ENCODE results near the gene USP21. TPM values are rescaled to one million over a fixed set of nuclear protein-coding genes. Genes with fewer than 3 reads are reported as not detected.
A peak's percentile ranks its signal among the peaks of the same experiment; 100 is the strongest.
"Not testable (repeated sequence)": the region's sequence is repeated elsewhere in the genome, so short reads cannot be mapped to it uniquely, and the experiment has no call there.

Gene USP21, protein sequence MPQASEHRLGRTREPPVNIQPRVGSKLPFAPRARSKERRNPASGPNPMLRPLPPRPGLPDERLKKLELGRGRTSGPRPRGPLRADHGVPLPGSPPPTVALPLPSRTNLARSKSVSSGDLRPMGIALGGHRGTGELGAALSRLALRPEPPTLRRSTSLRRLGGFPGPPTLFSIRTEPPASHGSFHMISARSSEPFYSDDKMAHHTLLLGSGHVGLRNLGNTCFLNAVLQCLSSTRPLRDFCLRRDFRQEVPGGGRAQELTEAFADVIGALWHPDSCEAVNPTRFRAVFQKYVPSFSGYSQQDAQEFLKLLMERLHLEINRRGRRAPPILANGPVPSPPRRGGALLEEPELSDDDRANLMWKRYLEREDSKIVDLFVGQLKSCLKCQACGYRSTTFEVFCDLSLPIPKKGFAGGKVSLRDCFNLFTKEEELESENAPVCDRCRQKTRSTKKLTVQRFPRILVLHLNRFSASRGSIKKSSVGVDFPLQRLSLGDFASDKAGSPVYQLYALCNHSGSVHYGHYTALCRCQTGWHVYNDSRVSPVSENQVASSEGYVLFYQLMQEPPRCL
- 5.4 and 12.8 TPM in 2 replicates for total RNA-seq

DNA sequence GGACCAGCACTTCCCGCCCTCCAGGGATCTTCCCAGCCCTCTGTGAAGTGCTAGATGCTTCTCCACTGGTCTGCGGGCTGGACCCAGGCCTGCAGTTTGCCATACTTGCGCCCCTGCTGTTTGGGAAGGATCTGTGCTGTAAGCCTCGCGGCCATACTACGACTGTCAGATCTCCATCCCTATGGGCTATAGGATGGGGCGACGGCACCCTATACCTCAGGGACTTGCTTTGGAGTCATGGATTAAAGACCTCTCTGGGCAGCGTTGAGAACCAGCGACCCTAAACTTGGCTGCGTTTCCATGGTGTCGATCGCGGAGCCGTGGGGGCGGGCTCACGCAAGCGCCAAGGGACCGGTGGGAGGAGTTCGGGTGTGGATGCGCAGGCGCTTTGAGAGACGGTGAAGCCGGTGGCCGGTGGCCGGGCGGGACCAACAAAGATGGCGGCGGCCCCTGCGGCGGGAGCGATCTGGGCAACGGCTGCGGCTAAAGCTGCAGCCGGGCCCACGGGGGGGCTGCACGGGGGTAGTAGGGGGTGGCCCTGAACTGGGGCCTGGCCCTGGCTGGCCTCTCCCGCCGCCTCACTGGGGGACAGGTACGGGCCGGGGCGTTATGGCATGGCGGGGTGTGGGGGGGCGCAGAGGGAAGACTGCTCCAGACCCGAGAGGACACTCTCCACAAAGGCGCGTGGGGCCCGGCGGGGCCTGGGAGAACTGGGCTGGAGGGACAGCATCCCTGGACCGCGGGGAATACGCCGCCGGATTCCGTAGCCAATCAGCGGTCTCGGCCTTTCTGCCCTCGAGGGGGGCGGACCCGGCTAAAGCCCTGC is at the start of gene USP21:
Gene USP21 (plus strand): TSS at position 414 of the 826 bp plus-strand sequence. CDS start 1,141 bp downstream, outside the sequence.
- peak; percentile 94 for DNase-seq

DNA sequence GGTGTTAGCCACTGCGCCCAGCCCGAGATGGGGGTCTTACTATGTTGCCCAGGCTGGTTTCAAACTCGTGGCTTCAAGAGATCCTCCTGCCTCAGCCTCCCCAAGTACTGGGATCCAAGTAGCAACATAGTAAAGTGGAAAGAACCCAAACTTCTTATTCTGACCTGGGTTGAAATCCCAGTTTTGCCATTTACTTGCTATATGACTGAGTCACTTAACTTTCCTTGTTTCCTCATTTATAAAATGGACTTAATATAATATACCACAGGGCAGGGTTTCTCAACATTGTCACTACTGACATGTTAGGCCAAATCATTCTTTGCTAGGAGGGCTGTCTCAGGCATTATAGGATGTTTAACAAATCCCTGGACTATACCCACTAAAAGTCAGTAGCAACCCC is 48.2 kb upstream of the USP21 start:
- no peak for DNase-seq

DNA sequence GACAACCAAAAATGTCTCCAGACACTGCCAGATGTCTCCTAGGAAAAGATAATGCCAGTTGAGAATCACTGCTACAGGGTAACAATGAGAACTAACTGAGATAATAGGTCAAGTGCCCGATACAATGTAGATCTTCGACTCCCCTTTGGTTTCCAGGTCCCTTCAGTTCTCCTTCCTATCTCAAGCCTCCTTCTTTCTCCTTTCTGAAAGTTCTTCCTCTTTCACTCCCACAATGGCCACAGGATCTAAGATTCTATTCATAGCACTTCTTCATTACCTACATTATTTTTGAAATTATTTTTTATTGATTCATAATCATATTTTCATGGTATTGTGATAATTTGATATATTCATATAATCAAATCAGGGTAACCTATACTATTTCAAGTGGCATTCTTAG is 47.8 kb upstream of the USP21 start:
- no peak for DNase-seq

DNA sequence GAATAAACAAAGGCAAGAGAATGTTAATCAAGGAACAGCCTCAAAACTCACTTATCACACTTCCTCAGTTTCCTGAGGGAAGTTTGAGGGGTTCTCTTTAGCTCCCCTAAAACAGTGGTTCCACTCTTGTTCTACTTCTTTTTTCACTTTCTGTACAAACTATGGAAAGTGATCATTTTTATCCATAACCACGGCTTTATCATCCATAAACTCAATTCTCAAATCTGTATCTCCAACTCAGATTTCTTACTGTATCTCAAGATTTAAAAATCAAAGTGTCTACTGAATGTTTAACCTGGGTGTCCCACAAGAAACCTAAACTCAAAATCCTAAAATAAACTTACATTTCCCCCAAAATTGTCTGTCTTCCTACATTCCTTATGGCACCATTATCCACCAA is 45.4 kb upstream of the USP21 start:
- no peak for DNase-seq

DNA sequence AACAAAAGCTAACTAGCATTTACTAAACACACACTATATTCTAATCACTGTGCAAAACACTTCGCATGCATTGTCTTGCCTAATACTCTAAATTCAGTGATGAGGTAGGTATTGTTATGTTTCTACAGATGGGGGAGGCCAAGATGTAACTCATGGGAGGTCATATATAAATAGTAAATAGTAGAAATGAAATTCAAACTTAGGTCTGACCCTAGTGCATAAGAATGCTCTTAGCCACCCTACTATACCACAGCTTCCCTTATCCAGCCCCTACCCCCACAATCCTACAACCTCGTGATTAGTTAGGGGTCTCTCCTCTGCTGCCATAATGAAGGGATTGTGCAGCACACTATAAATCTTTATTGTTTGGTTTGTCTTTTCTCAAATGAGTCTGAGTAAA is 44.7 kb upstream of the USP21 start:
- no peak for DNase-seq

DNA sequence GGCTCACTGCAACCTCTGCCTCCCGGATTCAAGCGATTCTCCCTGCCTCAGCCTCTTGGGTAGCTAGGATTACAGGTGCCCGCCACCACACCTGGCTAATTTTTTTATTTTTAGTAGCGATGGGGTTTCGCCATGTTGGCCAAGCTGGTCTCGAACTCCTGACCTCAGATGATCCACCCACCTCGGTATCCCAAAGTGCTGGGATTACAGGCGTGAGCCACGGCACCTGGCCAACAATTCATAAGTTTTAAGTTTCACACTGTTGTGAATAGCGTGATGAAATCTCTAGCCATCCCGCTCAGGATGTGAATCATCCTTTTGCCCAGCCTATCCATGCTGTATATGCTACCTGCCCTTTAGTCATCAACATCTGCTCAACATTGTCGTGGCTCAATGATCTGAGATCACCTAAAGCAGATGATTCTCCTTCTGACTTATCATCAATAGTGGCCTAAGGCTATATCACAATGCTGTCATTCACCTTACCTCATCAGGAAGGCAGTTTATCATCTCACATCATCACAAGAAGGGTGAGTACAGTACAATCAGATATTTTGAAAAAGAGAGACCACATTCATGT is 44.1 kb upstream of the USP21 start:
- peak; percentile 93 for DNase-seq

DNA sequence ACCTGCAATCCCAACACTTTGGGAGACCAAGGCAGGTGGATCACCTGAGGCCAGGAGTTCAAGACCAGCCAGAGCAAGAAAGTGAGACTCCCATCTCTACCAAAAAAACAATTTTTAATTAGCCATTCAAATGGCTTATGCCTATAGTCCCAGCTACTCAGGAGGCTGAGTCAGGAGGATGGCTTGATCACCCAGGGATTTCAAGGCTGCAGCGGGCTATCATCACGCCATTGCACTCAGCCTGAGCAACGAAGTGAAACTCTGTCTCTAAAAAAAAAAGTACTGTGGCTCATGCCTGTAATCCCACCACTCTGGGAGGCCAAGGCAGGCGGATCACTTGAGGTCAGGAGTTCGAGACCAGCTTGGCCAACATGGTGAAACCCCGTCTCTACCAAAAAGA is 43.3 kb upstream of the USP21 start:
- DNase-seq = not testable (repeated sequence)

DNA sequence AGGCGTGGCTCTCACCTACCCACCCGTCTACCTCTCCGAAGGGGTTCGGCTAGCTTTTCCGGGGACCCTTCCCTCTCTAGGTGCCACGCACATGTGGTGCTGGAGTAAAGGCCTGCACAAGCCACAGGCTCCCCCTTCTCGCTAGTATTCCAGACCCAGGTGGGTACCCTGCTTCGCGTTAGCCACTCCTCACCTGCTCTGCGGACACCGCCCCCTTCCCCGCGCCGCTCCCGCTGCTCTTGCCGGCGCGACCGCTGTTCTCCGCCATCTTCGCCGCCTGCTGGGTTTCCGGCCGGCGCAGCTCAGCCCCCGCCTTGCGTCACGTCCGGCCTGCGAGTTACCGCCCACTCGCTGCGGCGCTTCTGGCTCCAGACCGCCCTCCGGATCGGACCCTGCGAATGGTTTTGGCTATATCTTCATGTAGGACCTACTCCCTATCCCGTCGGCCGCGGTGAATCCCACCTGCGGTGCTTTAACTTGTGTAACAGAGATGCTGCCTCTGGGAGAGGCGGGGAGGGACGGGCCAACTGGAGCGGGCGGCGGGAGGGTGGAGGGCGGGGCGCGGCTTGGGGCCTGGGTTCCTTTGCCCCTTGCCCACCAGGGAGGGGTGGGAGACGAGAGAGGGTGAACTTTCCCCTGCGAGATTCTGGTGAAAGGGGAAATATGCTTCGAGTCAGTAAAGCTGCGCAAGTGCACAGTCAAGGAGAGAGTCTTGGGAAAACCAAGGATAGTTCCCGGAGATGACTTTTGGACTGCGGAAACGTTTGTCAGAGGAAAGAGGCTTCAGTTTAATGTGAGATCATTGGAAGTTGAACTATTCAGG is 41.3 kb upstream of the USP21 start, which contains the start of the genes NIT1 and PFDN2:
Gene NIT1 (plus strand): TSS at position 347 of the 823 bp plus-strand sequence. CDS start 72 bp downstream, at position 419.
Gene PFDN2 (minus strand): TSS at position 279 of the 823 bp plus-strand sequence. CDS start 11 bp downstream, at position 268.
- DNase-seq = peak; percentile 91

DNA sequence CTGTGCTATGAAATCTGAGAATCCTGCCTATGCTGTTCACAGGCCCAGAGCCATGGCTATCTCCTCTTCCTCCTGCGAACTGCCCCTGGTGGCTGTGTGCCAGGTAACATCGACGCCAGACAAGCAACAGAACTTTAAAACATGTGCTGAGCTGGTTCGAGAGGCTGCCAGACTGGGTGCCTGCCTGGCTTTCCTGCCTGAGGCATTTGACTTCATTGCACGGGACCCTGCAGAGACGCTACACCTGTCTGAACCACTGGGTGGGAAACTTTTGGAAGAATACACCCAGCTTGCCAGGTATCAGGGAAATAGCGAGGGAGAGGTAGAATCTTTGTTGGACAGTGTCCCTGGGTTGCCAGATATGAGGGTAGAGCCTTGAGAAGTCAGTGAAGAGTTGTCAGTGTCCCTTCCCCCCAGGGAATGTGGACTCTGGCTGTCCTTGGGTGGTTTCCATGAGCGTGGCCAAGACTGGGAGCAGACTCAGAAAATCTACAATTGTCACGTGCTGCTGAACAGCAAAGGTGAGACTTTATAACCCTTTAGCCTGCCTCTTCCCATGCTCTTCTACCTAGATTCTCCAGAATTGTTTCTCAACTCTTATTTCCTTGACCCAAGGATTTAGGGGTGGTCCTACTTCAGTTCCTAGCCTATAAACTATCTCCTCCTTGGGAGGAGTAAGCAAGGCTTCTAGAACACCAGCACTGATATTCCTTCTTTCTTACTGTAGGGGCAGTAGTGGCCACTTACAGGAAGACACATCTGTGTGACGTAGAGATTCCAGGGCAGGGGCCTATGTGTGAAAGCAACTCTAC is 40.0 kb upstream of the USP21 start:
- DNase-seq = peak; percentile 77

DNA sequence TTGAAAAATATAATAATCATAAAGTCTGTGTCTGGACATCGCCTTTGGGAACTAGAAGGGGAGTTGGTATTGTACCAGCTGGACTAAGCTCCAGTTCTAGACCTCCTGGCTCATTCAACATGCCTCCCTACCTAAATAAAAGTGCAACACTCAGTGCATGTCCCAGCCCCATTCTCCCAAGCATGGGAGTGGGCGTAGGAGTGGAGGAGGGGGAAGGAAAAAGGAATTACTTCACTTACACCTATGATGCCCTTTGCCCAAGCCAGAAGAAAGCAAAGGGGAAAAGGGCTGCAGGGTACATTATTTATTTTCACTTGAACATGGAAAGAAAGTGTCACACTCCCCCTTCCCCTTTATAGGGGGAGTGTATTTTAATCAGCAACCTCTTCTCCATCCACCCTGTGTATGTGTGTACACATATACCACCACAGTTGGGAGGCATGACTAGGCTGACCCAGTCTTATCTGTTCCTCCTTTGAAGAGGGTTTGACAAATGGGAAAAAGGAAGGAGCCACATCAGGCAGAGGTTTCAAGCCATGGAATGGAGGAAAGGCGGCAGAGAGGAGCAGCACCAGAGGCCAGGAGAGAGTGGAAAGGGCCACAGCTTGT is 38.2 kb upstream of the USP21 start:
- no peak for DNase-seq

DNA sequence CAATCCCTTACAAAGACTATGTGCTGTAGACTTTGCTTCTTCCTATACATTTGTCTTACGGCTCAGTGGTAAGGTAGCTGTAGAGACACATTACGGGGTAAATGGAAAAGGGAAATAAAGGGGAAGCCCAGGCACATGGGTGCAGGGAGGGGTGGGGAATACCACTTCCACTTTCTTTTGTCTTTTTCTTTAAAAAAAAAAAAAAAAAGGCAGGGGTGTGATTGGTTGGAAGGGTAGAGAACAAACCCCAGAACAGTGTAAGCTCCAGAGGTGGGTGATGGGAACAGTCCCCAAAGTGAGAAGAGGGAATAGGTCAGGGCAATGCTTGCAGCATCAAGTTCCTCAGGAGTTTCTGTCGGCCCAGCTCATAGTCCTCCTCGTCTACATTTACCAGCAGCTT is 37.5 kb upstream of the USP21 start:
- DNase-seq = no peak

DNA sequence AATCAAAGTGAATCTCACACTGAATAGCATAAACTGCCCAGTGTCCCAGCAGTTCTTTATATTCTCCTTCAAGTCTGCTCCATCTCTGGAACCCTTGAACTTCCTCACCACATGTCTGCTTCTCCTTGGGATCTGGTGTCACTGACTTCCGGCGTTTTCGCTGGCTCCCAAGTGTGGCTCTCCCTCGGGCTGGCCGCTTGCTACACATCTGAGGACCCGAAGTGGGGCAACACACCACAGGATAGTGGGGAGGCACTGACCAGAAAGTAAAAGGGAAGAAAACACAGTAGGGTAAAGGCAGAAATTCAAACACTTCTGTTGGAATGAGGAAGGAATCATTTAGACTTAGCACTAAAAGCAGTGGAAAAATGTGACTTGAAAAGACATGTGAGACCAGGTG is 36.3 kb upstream of the USP21 start:
- DNase-seq = no peak

DNA sequence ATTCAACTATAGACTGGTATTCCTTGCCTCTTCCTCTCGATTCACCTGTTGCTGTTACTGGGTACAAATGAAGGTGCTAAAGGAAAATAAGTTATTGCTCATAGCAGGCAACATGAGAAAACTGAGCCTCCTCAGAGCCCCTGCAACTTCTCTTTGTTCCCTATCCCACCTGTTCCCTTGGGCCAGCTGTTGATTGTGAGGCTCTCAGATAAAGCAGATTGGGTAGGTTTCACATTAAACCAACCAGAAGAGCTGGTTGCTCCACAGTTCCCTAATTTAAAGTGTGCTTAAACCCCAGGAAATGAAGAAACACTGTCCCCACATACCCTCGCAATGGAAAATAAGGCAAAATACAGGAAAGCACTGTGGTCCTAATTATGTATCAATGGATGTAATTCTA is 31.7 kb upstream of the USP21 start:
- DNase-seq = no peak

DNA sequence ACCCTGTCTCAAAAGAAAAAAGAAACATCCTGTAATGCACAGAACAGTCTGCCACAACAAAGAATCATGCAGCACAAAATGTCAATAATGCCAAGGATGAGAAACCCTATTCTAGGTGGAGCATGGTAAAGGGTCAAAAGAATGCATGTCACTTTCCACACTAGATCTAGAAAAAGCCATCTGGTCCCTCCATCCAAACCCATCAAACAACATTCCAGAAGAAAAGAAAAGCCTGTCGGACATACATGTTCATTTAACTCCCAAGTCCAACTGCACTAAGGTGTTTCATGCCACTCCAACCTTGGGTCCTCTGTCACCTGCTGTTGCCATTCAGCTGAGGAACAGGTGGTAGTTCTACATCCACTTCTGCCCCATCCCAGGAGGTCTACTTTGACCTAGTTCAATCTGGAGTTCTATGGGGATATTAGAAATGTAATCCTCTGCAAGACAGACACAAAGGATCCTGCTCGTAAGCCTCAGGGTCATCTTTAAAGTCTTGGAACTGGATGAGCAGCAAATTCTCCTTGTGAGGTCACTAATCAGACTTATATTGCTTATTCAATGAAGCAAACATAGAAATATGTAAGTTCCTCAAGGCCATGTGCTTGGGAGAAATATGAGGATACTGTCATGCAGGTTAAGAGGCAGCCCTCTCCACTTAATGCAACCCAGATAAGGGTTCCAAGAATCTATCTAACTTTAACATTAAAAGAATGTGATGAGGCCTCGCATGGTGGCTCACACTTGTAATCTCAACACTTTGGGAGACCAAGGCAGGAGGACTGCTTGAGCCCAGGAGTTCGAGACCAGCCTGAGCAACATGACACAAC is 30.5 kb upstream of the USP21 start:
- DNase-seq = no peak

DNA sequence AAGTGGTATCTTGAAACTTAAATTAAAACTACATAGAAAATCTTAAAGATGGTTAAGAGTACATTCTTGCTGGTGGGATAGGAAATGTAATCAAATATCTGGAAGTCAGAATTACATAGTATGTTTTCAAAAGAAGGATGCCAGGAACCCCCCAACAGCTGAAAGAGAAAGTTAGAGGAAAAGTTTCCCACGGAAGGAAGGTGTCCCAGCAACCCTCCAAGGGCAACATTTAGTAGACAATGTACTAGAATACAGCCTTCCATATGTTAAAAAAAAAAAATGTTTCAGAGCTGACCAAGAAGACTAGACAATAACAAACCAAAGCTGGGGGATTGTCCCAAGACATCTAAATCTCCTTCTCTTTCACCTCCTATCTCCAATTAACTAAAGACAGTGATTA is 29.0 kb upstream of the USP21 start:
- DNase-seq = peak; percentile 54

DNA sequence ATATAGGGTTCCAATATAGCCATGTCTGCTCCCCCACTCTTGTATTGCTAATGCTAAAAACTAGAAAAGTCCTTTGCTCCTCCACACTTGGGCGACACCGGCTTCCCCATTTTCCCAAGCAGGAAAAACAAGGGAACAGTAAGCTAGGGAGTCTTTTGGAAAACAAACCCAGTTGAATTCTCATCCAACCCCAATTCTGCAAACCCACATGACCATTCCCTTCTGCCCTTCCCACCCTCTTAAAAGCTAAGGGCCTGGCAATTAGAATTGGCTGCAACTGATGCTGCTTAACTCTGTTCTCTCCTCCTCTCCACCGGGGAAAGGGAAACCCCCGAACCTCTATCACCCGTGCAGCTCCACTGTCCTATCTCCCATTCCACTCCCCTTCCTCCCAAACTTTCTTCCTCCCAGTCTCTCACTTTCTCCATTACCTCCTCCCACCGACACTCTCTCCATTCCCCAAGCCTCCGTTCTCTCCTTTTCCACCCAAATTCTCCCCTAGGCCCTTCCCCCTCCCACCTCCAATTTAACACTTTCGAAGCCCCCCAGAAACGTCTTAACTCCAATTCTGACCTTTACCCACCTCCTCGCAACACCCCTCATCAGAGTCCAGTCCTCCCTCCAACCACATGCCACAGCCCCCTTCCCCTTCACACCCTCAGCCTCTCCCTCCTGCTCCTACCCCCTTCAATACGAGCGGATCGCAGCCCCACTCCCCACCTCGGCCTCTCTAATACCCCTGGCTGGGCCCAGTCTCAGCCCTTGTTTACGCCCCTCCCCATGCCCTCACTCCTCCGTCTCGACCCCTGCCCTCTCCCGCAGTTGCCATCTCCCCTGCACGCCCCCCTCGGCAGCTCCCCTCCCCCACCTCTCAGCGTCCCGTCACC is 27.5 kb upstream of the USP21 start:
- DNase-seq = peak; percentile 37

DNA sequence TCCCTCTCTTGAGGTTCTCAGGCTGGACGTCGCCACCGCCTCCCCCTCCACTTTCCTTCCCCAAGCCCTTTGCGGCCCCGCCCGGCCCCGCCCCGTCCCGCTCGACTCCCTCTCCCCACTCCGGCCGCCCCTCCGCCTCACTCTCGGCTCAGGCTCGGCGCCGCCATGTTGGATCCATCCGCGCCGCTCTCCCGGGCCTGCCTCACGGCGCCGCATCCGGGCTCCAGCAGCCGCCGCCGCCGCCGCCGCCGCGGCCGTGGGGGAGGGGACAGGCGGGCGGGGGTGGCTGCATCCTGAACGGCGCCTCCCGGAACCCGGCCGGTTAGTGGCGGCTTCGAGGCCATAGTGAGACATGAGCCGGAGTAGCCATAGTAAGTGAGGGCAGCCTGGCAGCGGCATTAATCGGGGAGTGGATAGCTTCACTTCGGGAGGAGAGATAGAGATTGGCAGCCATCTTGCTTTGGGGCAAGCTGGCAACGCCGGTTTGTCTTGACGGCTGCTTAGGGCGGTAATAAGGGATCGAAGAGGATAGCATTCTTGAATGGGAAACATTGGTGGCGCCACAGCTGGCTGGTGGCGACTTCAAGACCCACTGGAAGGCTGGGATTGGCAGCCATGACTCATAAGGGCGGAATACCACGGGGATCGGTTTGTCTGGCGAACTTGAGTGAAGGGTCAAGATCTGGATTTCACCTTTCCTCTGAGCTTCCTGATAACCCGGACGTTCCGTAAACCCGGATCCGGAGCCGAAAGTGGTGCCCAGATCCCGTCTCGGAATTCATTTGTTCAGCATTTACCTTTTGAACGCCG is 26.7 kb upstream of the USP21 start, which contains the start of gene DEDD:
Gene DEDD (minus strand): TSS at position 258 of the 810 bp plus-strand sequence. CDS start 8,205 bp downstream, outside the sequence.
- peak; percentile 97 for DNase-seq

Data from dermis blood vessel endothelial cell (primary cell).